Measurements from ENCODE around the gene CDC5L.

CDC5L gene

GRCh38 chr6:44470746-44471145 lies 83.2 kb downstream of the CDC5L start:
- H3K27ac ChIP-seq = no peak overlapping the region
- TF ChIP-seq, protein P1, sequence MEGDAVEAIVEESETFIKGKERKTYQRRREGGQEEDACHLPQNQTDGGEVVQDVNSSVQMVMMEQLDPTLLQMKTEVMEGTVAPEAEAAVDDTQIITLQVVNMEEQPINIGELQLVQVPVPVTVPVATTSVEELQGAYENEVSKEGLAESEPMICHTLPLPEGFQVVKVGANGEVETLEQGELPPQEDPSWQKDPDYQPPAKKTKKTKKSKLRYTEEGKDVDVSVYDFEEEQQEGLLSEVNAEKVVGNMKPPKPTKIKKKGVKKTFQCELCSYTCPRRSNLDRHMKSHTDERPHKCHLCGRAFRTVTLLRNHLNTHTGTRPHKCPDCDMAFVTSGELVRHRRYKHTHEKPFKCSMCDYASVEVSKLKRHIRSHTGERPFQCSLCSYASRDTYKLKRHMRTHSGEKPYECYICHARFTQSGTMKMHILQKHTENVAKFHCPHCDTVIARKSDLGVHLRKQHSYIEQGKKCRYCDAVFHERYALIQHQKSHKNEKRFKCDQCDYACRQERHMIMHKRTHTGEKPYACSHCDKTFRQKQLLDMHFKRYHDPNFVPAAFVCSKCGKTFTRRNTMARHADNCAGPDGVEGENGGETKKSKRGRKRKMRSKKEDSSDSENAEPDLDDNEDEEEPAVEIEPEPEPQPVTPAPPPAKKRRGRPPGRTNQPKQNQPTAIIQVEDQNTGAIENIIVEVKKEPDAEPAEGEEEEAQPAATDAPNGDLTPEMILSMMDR (conservative IDR thresholded peaks at IDR 0.05) = no peak
- TF ChIP-seq ZFX (IDR thresholded peaks at IDR 0.05) = no peak

- TF ChIP-seq ZFX (IDR thresholded peaks at IDR 0.05) = no peak
- TF ChIP-seq, protein P1 (conservative IDR thresholded peaks at IDR 0.05) = no peak
- no peak overlapping the region for H3K27ac ChIP-seq
These were observed 83.9 kb downstream of the CDC5L start for GRCh38 chr6:44471271-44471981.

DNA sequence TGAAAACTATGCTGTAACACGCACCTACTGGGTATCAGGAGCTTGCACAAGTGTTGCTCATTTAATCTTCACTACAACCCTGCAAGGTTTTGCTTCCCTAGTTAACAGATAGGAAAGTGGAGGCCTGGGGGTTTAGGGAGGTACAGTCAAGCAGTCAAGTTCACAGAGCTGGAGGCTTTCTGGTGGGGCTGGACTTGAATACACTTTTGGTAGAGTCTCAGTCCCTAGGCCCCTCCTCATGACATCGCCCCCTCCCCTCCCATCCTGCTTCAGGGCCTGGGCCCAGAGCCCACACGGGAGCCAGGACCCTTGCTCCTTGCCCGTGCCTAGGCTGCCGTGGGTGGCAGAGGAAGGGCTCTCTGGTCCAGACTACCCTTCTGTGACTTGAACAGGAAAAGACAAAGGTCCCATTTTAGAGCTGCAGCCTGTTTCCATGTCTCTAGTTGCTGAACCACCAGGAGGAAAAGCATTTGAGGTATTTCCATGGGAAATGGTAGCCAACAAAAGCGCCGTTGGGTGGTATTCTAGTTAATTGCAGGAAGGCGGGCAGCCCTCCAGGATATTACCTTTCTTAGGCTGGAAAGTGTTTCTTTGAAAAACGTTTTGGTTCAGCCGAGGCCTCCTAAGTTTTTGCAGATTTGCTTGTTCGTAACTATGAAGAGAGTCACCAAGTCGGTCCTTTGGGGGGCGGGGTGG lies 84.9 kb downstream of the CDC5L start:
- TF ChIP-seq, protein P1 (conservative IDR thresholded peaks at IDR 0.05) = no peak
- TF ChIP-seq ZFX (IDR thresholded peaks at IDR 0.05) = no peak
- H3K27ac ChIP-seq = no peak overlapping the region

GRCh38 chr6:44473393-44474189 lies 86.1 kb downstream of the CDC5L start:
- H3K27ac ChIP-seq = no peak overlapping the region
- TF ChIP-seq, protein P1 (conservative IDR thresholded peaks at IDR 0.05) = no peak
- no peak for TF ChIP-seq ZFX (IDR thresholded peaks at IDR 0.05)

DNA sequence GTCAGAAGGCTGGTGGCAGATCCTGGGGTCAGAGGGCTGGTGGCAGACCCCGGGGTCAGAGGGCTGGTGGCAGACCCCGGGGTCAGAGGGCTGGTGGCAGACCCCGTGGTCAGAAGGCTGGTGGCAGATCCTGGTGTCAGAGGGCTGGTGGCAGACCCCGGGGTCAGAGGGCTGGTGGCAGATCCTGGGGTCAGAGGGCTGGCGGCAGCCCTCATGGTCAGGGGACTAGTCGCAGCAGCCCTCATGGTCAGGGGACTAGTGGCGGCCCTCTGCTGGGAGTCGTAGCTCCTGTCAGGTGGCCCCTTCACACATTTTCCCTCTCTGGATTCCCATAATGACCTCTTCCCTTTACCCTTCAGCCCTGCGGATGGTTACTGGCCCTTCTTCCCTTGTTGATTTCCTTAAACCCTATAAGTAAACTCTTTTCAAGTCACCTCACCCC lies 86.7 kb downstream of the CDC5L start:
- no peak overlapping the region for H3K27ac ChIP-seq
- TF ChIP-seq, protein P1 (conservative IDR thresholded peaks at IDR 0.05) = no peak
- no peak for TF ChIP-seq ZFX (IDR thresholded peaks at IDR 0.05)

DNA sequence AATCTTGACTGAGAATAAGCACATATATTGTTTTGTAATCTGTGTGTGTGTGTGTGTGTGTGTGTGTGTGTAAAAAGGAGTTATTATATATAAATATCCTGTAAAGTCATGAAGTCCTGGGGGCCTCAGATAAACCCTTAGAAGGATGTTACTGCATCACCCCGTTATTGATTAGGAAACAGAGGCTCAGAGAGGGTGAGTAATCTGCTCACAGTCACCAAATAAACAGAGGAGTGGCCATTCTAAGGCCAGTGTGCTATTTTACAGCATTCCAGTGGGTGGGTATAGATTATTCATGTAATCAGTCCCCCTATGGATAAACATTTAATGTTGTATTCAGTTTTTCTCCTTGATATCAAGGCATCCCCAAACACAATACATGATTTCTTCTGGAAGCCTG lies 87.1 kb downstream of the CDC5L start:
- TF ChIP-seq, protein P1 (conservative IDR thresholded peaks at IDR 0.05) = no peak
- no peak for TF ChIP-seq ZFX (IDR thresholded peaks at IDR 0.05)
- H3K27ac ChIP-seq = no peak overlapping the region

- H3K27ac ChIP-seq = peak overlapping the region; percentile 64; the same call in 1 of the 2 replicates
- TF ChIP-seq, protein P1 (conservative IDR thresholded peaks at IDR 0.05) = no peak
- no peak for TF ChIP-seq ZFX (IDR thresholded peaks at IDR 0.05)
These were observed 87.9 kb downstream of the CDC5L start for GRCh38 chr6:44475417-44475778.

Measured in C4-2B (cell line).